GM12891 (cell line): ENCODE data around the gene TPCN2.

Source experiments
- DNase-seq: peaks from one replicate; pipeline ENCODE4 v3.0.0; 2011; ENCODE audit warnings: low spot score; ENCODE audit not compliant: insufficient read length
- FAIRE-seq: peaks from 2 replicates; lab custom pipeline; 2011; peaks lifted over from hg19 to GRCh38; lab: Jason Lieb, UNC
- PAX5 ChIP-seq: IDR thresholded peaks from 2 replicates; pipeline ENCODE4 v1.6.1; 2011; ENCODE audit warnings: low read length, moderate library complexity, mild to moderate bottlenecking; ENCODE audit not compliant: insufficient read depth, severe bottlenecking
- POLR2A ChIP-seq: IDR thresholded peaks from 2 replicates; pipeline ENCODE4 v1.6.1; 2011; ENCODE audit warnings: low read depth, low read length, control low read depth
- POLR2AphosphoS5 ChIP-seq: IDR thresholded peaks from 2 replicates; pipeline ENCODE4 v1.6.1; 2011; ENCODE audit warnings: low read depth, low read length, control low read depth
- POU2F2 ChIP-seq: IDR thresholded peaks from 2 replicates; pipeline ENCODE4 v1.6.1; 2011; ENCODE audit warnings: low read depth, mild to moderate bottlenecking, control low read depth, low read length, moderate library complexity
- SPI1 ChIP-seq: IDR thresholded peaks from 2 replicates; pipeline ENCODE4 v1.6.1; 2011; ENCODE audit warnings: low read depth, low read length, control low read depth
- TAF1 ChIP-seq: IDR thresholded peaks from 2 replicates; pipeline ENCODE4 v1.6.1; 2011; ENCODE audit warnings: low read depth, low read length, control low read depth

Gene TPCN2

GRCh38 chr11:69110451-69110850, 61.7 kb downstream of the TPCN2 start:
- FAIRE-seq (peak; percentile 35), DNase-seq (no peak)
- no peak for TF ChIP-seq SPI1
- no peak for TF ChIP-seq POLR2A
- TF ChIP-seq POU2F2 = no peak
- no peak for TF ChIP-seq TAF1
- no peak for TF ChIP-seq POLR2AphosphoS5
- no peak for TF ChIP-seq PAX5

DNA sequence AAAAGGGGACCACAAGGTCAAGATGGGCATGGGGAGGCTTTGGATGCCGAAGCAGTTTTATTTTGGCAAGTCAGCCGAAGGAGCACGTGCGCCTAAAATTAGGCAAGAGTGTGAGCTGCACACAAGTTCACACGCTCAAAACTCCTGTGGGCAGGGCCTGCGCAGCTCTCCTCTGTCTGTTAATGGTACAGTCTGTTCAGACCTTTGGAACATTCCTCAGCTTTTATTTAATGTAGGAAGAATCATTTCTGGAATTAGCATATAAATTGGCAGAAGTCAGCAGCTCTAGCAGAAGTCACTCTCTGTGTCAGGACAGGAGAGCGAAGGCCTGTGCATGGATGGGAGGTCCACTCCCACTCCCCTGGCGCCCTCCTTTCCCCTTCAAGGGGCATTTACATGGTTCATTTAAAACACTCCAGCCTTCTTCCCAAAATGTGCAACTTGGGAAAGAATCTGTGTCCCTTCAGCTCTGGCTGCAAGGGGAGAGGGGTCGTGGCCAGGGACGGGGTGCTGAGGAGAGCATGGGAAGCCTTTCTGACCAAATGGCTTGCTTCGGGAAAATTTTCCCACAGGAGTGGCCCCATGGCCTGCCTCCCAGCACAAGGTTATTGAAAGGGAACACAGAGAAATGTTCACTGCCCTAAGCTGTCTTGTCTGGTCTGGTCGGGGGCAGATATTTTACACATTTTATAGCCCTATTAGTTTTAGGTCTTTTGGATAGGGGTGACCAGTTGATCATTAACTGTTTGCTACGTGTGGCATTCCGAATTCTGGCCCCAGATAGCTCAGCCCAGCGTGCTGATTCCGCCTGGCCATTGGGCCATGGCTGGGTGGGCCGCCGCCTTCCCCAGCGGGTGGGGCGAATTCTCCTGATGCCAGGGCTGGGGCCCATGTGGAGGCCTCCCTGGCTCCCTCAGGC, 63.2 kb downstream of the TPCN2 start:
- DNase-seq (no peak), FAIRE-seq (no peak)
- TF ChIP-seq TAF1 = no peak
- TF ChIP-seq POLR2AphosphoS5 = no peak
- TF ChIP-seq PAX5 = no peak
- TF ChIP-seq POU2F2 = no peak
- TF ChIP-seq POLR2A = no peak
- TF ChIP-seq SPI1 = no peak

GRCh38 chr11:69113226-69113625, 64.5 kb downstream of the TPCN2 start:
- FAIRE-seq = no peak
- TF ChIP-seq SPI1 (no peak), PAX5 (no peak), POLR2AphosphoS5 (no peak), POLR2A (no peak), POU2F2 (no peak), TAF1 (no peak)
- no peak for DNase-seq

DNA sequence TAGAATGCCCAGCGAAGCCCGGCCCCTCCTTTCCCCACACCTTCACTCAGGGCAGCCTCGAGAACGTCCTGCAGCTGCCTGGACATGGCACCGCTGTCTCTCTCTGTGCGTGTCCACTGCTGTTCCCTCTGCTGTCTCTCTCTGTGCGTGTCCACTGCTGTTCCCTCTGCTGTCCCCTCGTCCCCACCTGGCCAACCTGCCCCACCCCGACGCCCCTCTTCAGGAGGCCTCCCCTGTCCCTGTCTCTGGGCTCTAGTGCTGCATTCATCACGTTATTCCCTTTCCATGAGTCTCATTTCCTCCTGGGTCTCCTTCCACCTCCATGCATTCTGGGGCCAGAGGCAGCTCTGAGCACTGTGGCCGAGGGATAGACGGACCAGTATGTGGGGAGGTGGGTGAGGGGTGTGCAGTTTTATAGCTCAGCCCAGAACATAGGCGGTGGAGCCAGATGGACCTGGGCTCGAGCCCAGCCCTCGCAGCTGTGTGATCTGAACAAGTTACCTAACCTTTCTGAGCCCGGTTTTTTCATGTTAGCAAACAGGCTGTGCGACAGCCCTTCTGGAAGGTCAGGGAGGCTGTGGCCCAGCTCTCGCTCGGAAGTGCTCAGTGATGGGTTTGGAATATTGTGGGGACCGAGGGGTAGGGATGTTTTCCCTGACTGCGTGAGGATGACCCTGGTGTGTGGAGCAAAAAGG, 65.1 kb downstream of the TPCN2 start:
- no peak for FAIRE-seq
- no peak for TF ChIP-seq PAX5
- no peak for TF ChIP-seq TAF1
- TF ChIP-seq POLR2A = no peak
- TF ChIP-seq POLR2AphosphoS5 = no peak
- no peak for TF ChIP-seq SPI1
- no peak for TF ChIP-seq POU2F2
- DNase-seq = no peak

DNA sequence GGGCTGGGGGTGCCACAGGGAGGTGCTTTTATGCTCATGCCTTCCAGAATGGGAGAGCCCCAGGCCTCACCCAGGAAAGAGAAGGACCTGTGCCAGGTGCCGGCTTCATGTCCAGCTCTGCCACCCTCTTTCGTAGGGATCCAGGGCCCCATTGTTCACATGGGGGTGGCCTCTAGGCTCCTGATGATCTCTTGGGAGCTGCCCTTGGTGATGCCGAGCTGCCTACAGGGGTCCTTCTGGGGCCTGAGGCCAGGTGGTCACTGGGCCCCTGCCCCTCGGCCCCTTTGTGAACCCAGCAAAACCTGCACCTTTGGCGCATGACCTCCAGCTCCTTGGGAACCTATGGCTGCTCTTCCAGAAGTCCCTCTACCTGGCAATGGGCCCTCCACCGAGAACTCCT, 65.6 kb downstream of the TPCN2 start:
- no peak for DNase-seq
- FAIRE-seq = no peak
- TF ChIP-seq POLR2A (no peak), PAX5 (no peak), TAF1 (no peak), POLR2AphosphoS5 (no peak), SPI1 (no peak), POU2F2 (no peak)

- TF ChIP-seq TAF1 (no peak), POLR2AphosphoS5 (no peak), POU2F2 (no peak), PAX5 (no peak), POLR2A (no peak), SPI1 (no peak)
- FAIRE-seq (no peak), DNase-seq (no peak)
Observed at GRCh38 chr11:69114811-69115523, 66.2 kb downstream of the TPCN2 start.

DNA sequence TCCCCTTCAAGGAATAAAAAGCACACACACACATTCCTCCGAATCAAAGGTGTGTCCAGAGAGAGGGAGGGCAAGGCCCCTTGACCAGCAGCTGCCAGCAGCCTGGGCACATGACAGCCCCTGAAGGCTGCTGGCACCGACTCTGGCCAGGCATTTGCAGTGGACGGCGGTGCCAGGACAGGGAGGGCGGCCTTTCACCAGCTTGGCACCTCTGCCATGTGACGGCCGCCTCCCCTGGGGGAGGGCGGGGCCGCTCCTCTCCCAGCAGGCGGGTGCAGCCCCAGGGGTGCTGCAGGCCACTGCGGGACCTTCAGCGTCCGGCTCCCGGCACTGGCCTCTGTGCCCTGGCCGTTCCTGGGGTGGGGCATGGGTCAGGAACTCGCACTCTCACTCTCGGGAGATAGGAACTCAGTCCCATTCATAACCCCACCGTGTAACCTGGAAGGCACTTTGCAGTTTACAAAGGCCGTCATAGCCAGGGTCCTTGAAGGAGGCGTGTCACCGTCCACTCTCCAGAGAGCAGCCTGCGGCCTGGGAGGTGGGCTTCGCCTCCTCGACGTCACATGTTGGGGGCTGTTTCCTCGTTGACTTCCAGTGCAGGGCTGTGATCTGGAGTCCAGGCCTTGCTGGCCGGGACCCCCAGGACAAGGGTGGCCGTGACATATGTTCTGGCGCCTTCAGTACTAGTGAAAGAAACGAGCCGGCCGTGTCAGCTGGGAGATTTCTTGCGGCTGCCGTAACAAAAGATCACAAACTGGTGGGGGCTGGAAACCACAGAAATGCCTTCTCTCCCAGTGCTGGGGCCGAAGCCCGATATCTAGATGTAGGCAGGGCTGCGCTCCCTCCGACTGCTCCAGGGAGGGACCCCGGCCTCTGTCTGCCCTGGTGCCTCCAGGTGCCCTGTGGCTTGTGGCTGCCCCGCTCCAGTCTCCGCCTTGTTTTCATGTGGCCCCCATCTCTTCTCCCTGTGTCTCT, 67.1 kb downstream of the TPCN2 start:
- no peak for FAIRE-seq
- TF ChIP-seq POLR2A (no peak), POU2F2 (no peak), PAX5 (no peak), POLR2AphosphoS5 (no peak), TAF1 (no peak), SPI1 (no peak)
- no peak for DNase-seq

- TF ChIP-seq TAF1 = no peak
- TF ChIP-seq POLR2AphosphoS5 = no peak
- TF ChIP-seq PAX5 = no peak
- DNase-seq = no peak
- FAIRE-seq = no peak
Observed at GRCh38 chr11:69116671-69117070, 67.9 kb downstream of the TPCN2 start.
